Breast epithelium (tissue), 3 donors: ENCODE results near the gene CCDC148.

Source experiments
- POLR2A ChIP-seq: fragments of 450-650 bp; IDR thresholded peaks from one replicate; pipeline ENCODE4 v1.6.1; 2016; ENCODE audit warnings: antibody characterized with exemption, mild to moderate bottlenecking, moderate library complexity
- TF ChIP-seq, protein P1 (sequence below), 3 donors: fragments of 450-650 bp; IDR thresholded peaks; one replicate each; pipeline ENCODE4 v1.5.1; 2016 to 2017; ENCODE audit warnings: antibody characterized with exemption in 3 of 3, mild to moderate bottlenecking in 3 of 3, moderate library complexity in 3 of 3

DNA sequence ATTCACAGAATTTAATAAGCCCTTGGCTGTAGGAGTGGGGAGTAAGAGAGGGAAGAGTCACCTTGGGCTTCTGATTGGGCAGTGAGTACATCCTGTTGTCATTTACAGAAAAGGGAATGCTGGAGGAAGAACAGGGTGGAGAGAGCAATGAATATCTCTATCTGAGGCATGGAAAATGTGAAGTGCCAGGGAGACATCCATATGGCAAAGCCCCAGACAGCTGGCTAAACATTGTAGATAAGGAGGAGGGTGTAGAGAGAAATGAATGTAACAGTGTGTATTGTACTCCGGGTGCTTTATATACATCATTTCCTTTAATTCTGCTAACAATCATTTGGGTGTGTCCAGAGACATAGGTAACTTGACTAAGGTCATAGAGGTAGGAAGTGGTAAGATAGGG lies 251.3 kb downstream of the CCDC148 start:
- TF ChIP-seq, protein P1, sequence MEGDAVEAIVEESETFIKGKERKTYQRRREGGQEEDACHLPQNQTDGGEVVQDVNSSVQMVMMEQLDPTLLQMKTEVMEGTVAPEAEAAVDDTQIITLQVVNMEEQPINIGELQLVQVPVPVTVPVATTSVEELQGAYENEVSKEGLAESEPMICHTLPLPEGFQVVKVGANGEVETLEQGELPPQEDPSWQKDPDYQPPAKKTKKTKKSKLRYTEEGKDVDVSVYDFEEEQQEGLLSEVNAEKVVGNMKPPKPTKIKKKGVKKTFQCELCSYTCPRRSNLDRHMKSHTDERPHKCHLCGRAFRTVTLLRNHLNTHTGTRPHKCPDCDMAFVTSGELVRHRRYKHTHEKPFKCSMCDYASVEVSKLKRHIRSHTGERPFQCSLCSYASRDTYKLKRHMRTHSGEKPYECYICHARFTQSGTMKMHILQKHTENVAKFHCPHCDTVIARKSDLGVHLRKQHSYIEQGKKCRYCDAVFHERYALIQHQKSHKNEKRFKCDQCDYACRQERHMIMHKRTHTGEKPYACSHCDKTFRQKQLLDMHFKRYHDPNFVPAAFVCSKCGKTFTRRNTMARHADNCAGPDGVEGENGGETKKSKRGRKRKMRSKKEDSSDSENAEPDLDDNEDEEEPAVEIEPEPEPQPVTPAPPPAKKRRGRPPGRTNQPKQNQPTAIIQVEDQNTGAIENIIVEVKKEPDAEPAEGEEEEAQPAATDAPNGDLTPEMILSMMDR (IDR thresholded peaks at IDR 0.05), result no peak
- no peak for TF ChIP-seq POLR2A
